ENCODE results near the gene RSPO1. TPM values are rescaled to one million over a fixed set of nuclear protein-coding genes. Genes with fewer than 3 reads are reported as not detected.

Gene RSPO1
- total RNA-seq, 2 experiments from 2014 or later: not detected

DNA sequence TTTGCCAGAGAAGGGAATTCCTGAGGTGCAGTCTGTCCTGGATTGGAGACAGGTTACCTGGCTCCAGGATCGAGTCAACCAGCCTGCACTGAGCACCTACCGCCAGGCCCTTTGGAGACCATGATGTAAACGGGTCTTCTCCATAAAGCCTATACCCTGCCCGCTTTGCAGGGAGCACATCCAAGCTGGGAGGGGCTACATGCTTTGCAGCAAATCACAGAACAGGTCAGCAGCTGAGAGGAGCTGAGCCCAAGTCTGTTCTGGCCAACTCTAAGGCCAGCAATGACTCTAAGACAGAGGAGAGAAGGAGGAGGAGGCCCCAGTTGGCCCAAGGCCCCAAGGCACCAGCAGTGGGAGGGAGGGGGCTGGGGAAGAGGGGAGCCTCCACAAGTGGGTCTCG lies 15.5 kb upstream of the RSPO1 start:
- Histone ChIP-seq H3K4me1 (ENCODE audit: insufficient read depth, low read length, poor library complexity, severe bottlenecking) (no peaks in the 10 kb centered on the region), H3K4me3 (ENCODE audit: low read depth, low read length, poor library complexity, severe bottlenecking) (no peak overlapping the region), H3K4me2 (ENCODE audit: low read length) (no peak overlapping the region), H4K20me1 (ENCODE audit: insufficient read depth, low read length) (no peaks in the 10 kb centered on the region), H3K79me2 (ENCODE audit: insufficient read depth, low read depth, low read length) (no peaks in the 10 kb centered on the region), H2AFZ (ENCODE audit: low read length) (no peak overlapping the region), H3K27ac (ENCODE audit: low read depth, low read length, poor library complexity, severe bottlenecking) (no peak overlapping the region), H3K36me3 (ENCODE audit: insufficient read depth, low read length) (no peaks in the 10 kb centered on the region), H3K9me2 (ENCODE audit: insufficient read depth, low read length) (no peaks in the 10 kb centered on the region), H3K9me3 (ENCODE audit: low read length) (no peaks in the 10 kb centered on the region)
- TF ChIP-seq CTCF (conservative IDR thresholded peaks at IDR 0.05; ENCODE audit: low read length) (no peak), EZH2phosphoT487 (IDR thresholded peaks at IDR 0.05; ENCODE audit: borderline replicate concordance, low read depth, low read length) (no peak)
- intact Hi-C loops (cut with micrococcal nuclease; ENCODE audit: unreplicated experiment): no loop called here
- ChIA-PET POLR2A (no interaction called here), CTCF (ENCODE audit: unreplicated experiment) (no interaction called here)
- BruUV-seq (replicated peaks): no TSS peak
- no peak for DNase-seq (ENCODE audit: low spot score)

GRCh38 chr1:37647281-37647680 lies 12.6 kb upstream of the RSPO1 start:
- ChIA-PET POLR2A (interaction anchor here (0.8 kb wide), 1 partner anchor 18 kb away, joined by 3 read pairs; no protein-coding TSS in a partner anchor), CTCF (ENCODE audit: unreplicated experiment) (no interaction called here)
- DNase-seq (ENCODE audit: low spot score): no peak
- BruUV-seq (replicated peaks): no TSS peak
- H3K4me2 ChIP-seq (ENCODE audit: low read length): no peak overlapping the region
- TF ChIP-seq EZH2phosphoT487 (IDR thresholded peaks at IDR 0.05; ENCODE audit: borderline replicate concordance, low read depth, low read length) (no peak), CTCF (conservative IDR thresholded peaks at IDR 0.05; ENCODE audit: low read length) (no peak)
- H4K20me1 ChIP-seq (ENCODE audit: insufficient read depth, low read length): no peaks in the 10 kb centered on the region
- H3K4me3 ChIP-seq (ENCODE audit: low read depth, low read length, poor library complexity, severe bottlenecking): no peak overlapping the region
- H3K27ac ChIP-seq (ENCODE audit: low read depth, low read length, poor library complexity, severe bottlenecking): no peak overlapping the region
- no peaks in the 10 kb centered on the region for H3K79me2 ChIP-seq (ENCODE audit: insufficient read depth, low read depth, low read length)
- no peaks in the 10 kb centered on the region for H3K4me1 ChIP-seq (ENCODE audit: insufficient read depth, low read length, poor library complexity, severe bottlenecking)
- no peaks in the 10 kb centered on the region for H3K9me2 ChIP-seq (ENCODE audit: insufficient read depth, low read length)
- H2AFZ ChIP-seq (ENCODE audit: low read length): no peak overlapping the region
- no peaks in the 10 kb centered on the region for H3K36me3 ChIP-seq (ENCODE audit: insufficient read depth, low read length)
- intact Hi-C loops (cut with micrococcal nuclease; ENCODE audit: unreplicated experiment): no loop called here
- no peaks in the 10 kb centered on the region for H3K9me3 ChIP-seq (ENCODE audit: low read length)

GRCh38 chr1:37641059-37641458 lies 6.4 kb upstream of the RSPO1 start:
- Histone ChIP-seq H3K27ac (ENCODE audit: low read depth, low read length, poor library complexity, severe bottlenecking) (no peak overlapping the region), H2AFZ (ENCODE audit: low read length) (no peak overlapping the region), H3K79me2 (ENCODE audit: insufficient read depth, low read depth, low read length) (no peaks in the 10 kb centered on the region), H3K4me1 (ENCODE audit: insufficient read depth, low read length, poor library complexity, severe bottlenecking) (no peaks in the 10 kb centered on the region), H4K20me1 (ENCODE audit: insufficient read depth, low read length) (no peaks in the 10 kb centered on the region), H3K4me3 (ENCODE audit: low read depth, low read length, poor library complexity, severe bottlenecking) (no peak overlapping the region), H3K4me2 (ENCODE audit: low read length) (no peak overlapping the region), H3K9me3 (ENCODE audit: low read length) (no peaks in the 10 kb centered on the region), H3K36me3 (ENCODE audit: insufficient read depth, low read length) (no peaks in the 10 kb centered on the region), H3K9me2 (ENCODE audit: insufficient read depth, low read length) (no peaks in the 10 kb centered on the region)
- TF ChIP-seq EZH2phosphoT487 (IDR thresholded peaks at IDR 0.05; ENCODE audit: borderline replicate concordance, low read depth, low read length): no peak
- no peak for TF ChIP-seq CTCF (conservative IDR thresholded peaks at IDR 0.05; ENCODE audit: low read length)
- ChIA-PET CTCF (ENCODE audit: unreplicated experiment) (no interaction called here), POLR2A (no interaction called here)
- no peak for DNase-seq (ENCODE audit: low spot score)
- intact Hi-C loops (cut with micrococcal nuclease; ENCODE audit: unreplicated experiment): no loop called here
- no TSS peak for BruUV-seq (replicated peaks)

All from OCI-LY7 (cell line).